Adrenal gland (tissue), 12 donors: ENCODE results near the gene NIPA2. TPM values are rescaled to one million over a fixed set of nuclear protein-coding genes. Genes with fewer than 3 reads are reported as not detected.

ENCODE experiments used
- DNase-seq, 7 donors: peaks; one replicate each; pipeline ENCODE4 v3.0.0-alpha.2; 2019 to 2020
- H3K27ac ChIP-seq, 5 donors: fragments of 200-600 bp; sonication (generic) in 4 of 5; 1 replicate in 3 of 5; 2 replicates in 2 of 5; pipeline versions ENCODE4 v1.5.1 to v1.8.0; 2016 to 2020; ENCODE audit warnings: mild to moderate bottlenecking in 1 of 5
- H3K27me3 ChIP-seq: fragments of 200-600 bp; 2 replicates; pipeline ENCODE4 v1.8.0; 2021
- H3K36me3 ChIP-seq, 2 donors: fragments of 200-600 bp; replicated peaks in 1 of 2; 1 replicate in 1 of 2; 2 replicates in 1 of 2; pipeline versions ENCODE4 v1.5.1 to v1.8.0; 2018 to 2022
- H3K4me1 ChIP-seq, 2 donors: fragments of 200-600 bp; replicated peaks in 1 of 2; 1 replicate in 1 of 2; 2 replicates in 1 of 2; pipeline versions ENCODE4 v1.5.1 to v1.8.0; 2018 to 2021
- H3K4me3 ChIP-seq, 4 donors: fragments of 200-600 bp; sonication (generic) in 3 of 4; one replicate each; pipeline ENCODE4 v1.5.1; 2016 to 2018
- H3K9me3 ChIP-seq, 3 donors: fragments of 200-600 bp; sonication (generic) in 1 of 3; replicated peaks in 1 of 3; 1 replicate in 2 of 3; 2 replicates in 1 of 3; pipeline versions ENCODE4 v1.5.1 to v1.8.0; 2016 to 2021
- CTCF ChIP-seq, 6 experiments: fragments of 450-650 bp in 4 of 6; fragments of 200-600 bp in 2 of 6; sonication (generic) in 1 of 6; IDR thresholded peaks; 1 replicate in 5 of 6; 2 replicates in 1 of 6; pipeline versions ENCODE4 v1.5.1 to v1.8.0; 2016 to 2021; ENCODE audit warnings: antibody characterized with exemption in 6 of 6, mild to moderate bottlenecking in 2 of 6, moderate library complexity in 1 of 6
- POLR2A ChIP-seq, 2 donors: fragments of 450-650 bp; IDR thresholded peaks; one replicate each; pipeline ENCODE4 v1.6.1; 2017; ENCODE audit warnings: antibody characterized with exemption in 2 of 2, mild to moderate bottlenecking in 2 of 2, moderate library complexity in 1 of 2
- WGBS, 4 donors: extraction: QIAGEN DNeasy Blood & Tissue Kit in 2 of 4; methylation state at CpG; one replicate each; pipeline versions ENCODE4 v1.1.5 to v1.1.7; 2013 to 2017; 5-methylcytosine and 5-hydroxymethylcytosine counted together
- intact Hi-C, 2 donors: fragments of 100-400 bp; cut with DNase I; formaldehyde crosslinking; loops; one replicate each; pipeline versions ENCODE4 v1.14.1 to v1.15.0; 2022 to 2023
- polyA plus RNA-seq, 3 donors: library from polyadenylated mRNA; stranded (reverse); fragments of 200-250 nt in 2 of 3; fragments of 350-450 nt in 1 of 3; fragmentation: Illumina TruSeq in 1 of 3; extraction: RNeasy Lipid Tissue Mini Kit (QIAGEN cat#74804) in 1 of 3; gene quantifications; one replicate each; pipeline ENCODE4 v1.2.3, GENCODE V29; 2013 to 2014
- total RNA-seq, 9 donors: library from RNA; depleted of rRNA in 4 of 9; stranded (reverse); fragments of >200 nt in 4 of 9; fragments of 120-200 nt in 1 of 9; fragmentation: NEBNext Ultra II Directional in 1 of 9; extraction: Animal tissue kit (Norgen Biotek cat#: 25700) in 1 of 9; gene quantifications; one replicate each; pipeline versions ENCODE4 v1.1.0 to v1.2.4, GENCODE V29; 2013 to 2023
- donor health status: healthy with polysubstance abuse.
- donor health status: Bipolar disorder and iron deficiency.
- donor health status: DM: yes; HTN: yes; CAD: no.
- donor health status: DM: no; HTN: no; CAD: no.
- donor health status: DM: no; HTN: no; CAD: no.
- donor health status: DM: yes; HTN: yes; CAD: no.

NIPA2 gene
- total and polyA plus RNA-seq, 12 donors: 10.5 to 77.4 (median 60.2) TPM

- no peaks in the 10 kb centered on the region for H3K4me1 ChIP-seq
- WGBS, 4 donors: 82 to 97% (median 91%) methylated on average over 9 of the region's 9 CpGs
These were observed 53.9 kb downstream of the NIPA2 start for GRCh38 chr15:22892333-22892732.

GRCh38 chr15:22893081-22893480 lies 54.6 kb downstream of the NIPA2 start:
- H3K36me3 ChIP-seq: peaks cover 0 to 48% of the 10 kb centered on the region in 2 donors

More at GRCh38 chr15:22892333-22892732, 53.9 kb downstream of the NIPA2 start:
- intact Hi-C loops: no loop called here
- Histone ChIP-seq H3K4me3 (no peak overlapping the region), H3K9me3 (no peaks in the 10 kb centered on the region), H3K36me3 (peaks cover 0 to 41% of the 10 kb centered on the region in 2 donors), H3K27ac (no peak overlapping the region), H3K27me3 (no peaks in the 10 kb centered on the region)
- no peak for DNase-seq
- TF ChIP-seq CTCF (IDR thresholded peaks at IDR 0.05): no peak
- TF ChIP-seq POLR2A (IDR thresholded peaks at IDR 0.05): no peak

GRCh38 chr15:22893881-22894280 lies 55.4 kb downstream of the NIPA2 start:
- Histone ChIP-seq H3K27me3 (no peaks in the 10 kb centered on the region), H3K4me3 (no peak overlapping the region), H3K9me3 (no peaks in the 10 kb centered on the region), H3K36me3 (peaks cover 0 to 48% of the 10 kb centered on the region in 2 donors), H3K4me1 (no peaks in the 10 kb centered on the region), H3K27ac (no peak overlapping the region)
- no peak for DNase-seq
- intact Hi-C loops: no loop called here
- WGBS, 4 donors: 93 to 97% (median 95%) methylated on average over 9 to 13 of the region's 13 CpGs
- no peak for TF ChIP-seq POLR2A (IDR thresholded peaks at IDR 0.05)

More at GRCh38 chr15:22893081-22893480, 54.6 kb downstream of the NIPA2 start:
- H3K4me1 ChIP-seq: no peaks in the 10 kb centered on the region
- intact Hi-C loops: no loop called here
- no peaks in the 10 kb centered on the region for H3K9me3 ChIP-seq
- no peak overlapping the region for H3K4me3 ChIP-seq
- no peak for TF ChIP-seq CTCF (IDR thresholded peaks at IDR 0.05)
- TF ChIP-seq POLR2A (IDR thresholded peaks at IDR 0.05): no peak
- WGBS, 4 donors: 93 to 98% (median 95%) methylated on average over 14 to 17 of the region's 17 CpGs
- no peak for DNase-seq
- H3K27ac ChIP-seq: no peak overlapping the region
- no peaks in the 10 kb centered on the region for H3K27me3 ChIP-seq

GRCh38 chr15:22895465-22896190 lies 57.2 kb downstream of the NIPA2 start:
- Histone ChIP-seq H3K4me1 (no peaks in the 10 kb centered on the region), H3K27ac (no peak overlapping the region), H3K9me3 (no peaks in the 10 kb centered on the region), H3K36me3 (peaks cover 0 to 50% of the 10 kb centered on the region in 2 donors), H3K27me3 (no peaks in the 10 kb centered on the region), H3K4me3 (no peak overlapping the region)
- DNase-seq: no peak
- 94 to 97% (median 95%) methylated on average over 2 to 10 of the region's 10 CpGs for WGBS, 4 donors
- intact Hi-C loops: no loop called here
- TF ChIP-seq CTCF (IDR thresholded peaks at IDR 0.05) (no peak), POLR2A (IDR thresholded peaks at IDR 0.05) (no peak)

GRCh38 chr15:22902046-22902445 lies 63.6 kb downstream of the NIPA2 start:
- peaks cover 0 to 45% of the 10 kb centered on the region in 2 donors for H3K36me3 ChIP-seq
- H3K27ac ChIP-seq: no peak overlapping the region
- no peaks in the 10 kb centered on the region for H3K27me3 ChIP-seq
- DNase-seq: no peak
- H3K4me3 ChIP-seq: no peak overlapping the region
- TF ChIP-seq POLR2A (IDR thresholded peaks at IDR 0.05) (no peak), CTCF (IDR thresholded peaks at IDR 0.05) (no peak)
- H3K9me3 ChIP-seq: no peaks in the 10 kb centered on the region
- no peaks in the 10 kb centered on the region for H3K4me1 ChIP-seq
- intact Hi-C loops: no loop called here
- 89 to 94% (median 92%) methylated on average over 10 to 11 of the region's 11 CpGs for WGBS, 4 donors
